Lung microvascular endothelial cell (primary cell): ENCODE results near the gene TRIL. TPM values are rescaled to one million over a fixed set of nuclear protein-coding genes. Genes with fewer than 3 reads are reported as not detected.

ENCODE experiments used
- DNase-seq, 2 donors: peaks; one replicate each; pipeline versions ENCODE4 v3.0.0 to v3.0.0-alpha.2; 2010; ENCODE audit warnings: low read depth in 2 of 2
- total RNA-seq: library from RNA; depleted of rRNA; stranded (reverse); fragments of >200 nt; gene quantifications from 2 replicates; pipeline ENCODE4 v1.2.1, GENCODE V29; 2014

Gene TRIL
- 15.0 and 83.9 TPM in 2 replicates for total RNA-seq

- DNase-seq, result peak; percentile 43 to 65
These were observed at the start of gene TRIL for GRCh38 chr7:28958235-28958979. TSS of gene TRIL (minus strand) at chr7:28958330. CDS start at chr7:28958046, 284 bp downstream.

- DNase-seq, result no peak
These were observed 49.0 kb upstream of the TRIL start for GRCh38 chr7:29007127-29007526.

- DNase-seq, result no peak
These were observed 47.7 kb upstream of the TRIL start for GRCh38 chr7:29005829-29006228.

- no peak for DNase-seq
These were observed 47.3 kb upstream of the TRIL start for GRCh38 chr7:29005406-29005805.

GRCh38 chr7:29003703-29004102, 45.6 kb upstream of the TRIL start:
- no peak for DNase-seq

- DNase-seq, result no peak
These were observed 42.6 kb upstream of the TRIL start for GRCh38 chr7:29000717-29001076.

- peak in 1 of 2 donors; percentile 8 for DNase-seq
These were observed 42.0 kb upstream of the TRIL start for GRCh38 chr7:28999895-29000716.

GRCh38 chr7:28999427-28999826, 41.3 kb upstream of the TRIL start:
- DNase-seq, result no peak

- peak in 1 of 2 donors; percentile 10 for DNase-seq
These were observed 40.0 kb upstream of the TRIL start for GRCh38 chr7:28998105-28998504.

- DNase-seq, result peak in 1 of 2 donors; percentile 24
These were observed 38.7 kb upstream of the TRIL start for GRCh38 chr7:28996836-28997235.

GRCh38 chr7:28993371-28993770, 35.2 kb upstream of the TRIL start:
- no peak for DNase-seq

GRCh38 chr7:28992798-28993197, 34.7 kb upstream of the TRIL start:
- no peak for DNase-seq

- no peak for DNase-seq
These were observed 32.2 kb upstream of the TRIL start for GRCh38 chr7:28990200-28990960.

GRCh38 chr7:28989211-28989980, 31.3 kb upstream of the TRIL start:
- no peak for DNase-seq

GRCh38 chr7:28988810-28989209, 30.7 kb upstream of the TRIL start:
- peak in 1 of 2 donors; percentile 86 for DNase-seq

GRCh38 chr7:28988091-28988490, 30.0 kb upstream of the TRIL start:
- no peak for DNase-seq

- peak in 1 of 2 donors; percentile 6 for DNase-seq
These were observed 28.6 kb upstream of the TRIL start for GRCh38 chr7:28986765-28987110.

GRCh38 chr7:28986028-28986764, 28.1 kb upstream of the TRIL start:
- DNase-seq, result no peak

- peak in 1 of 2 donors; percentile 66 for DNase-seq
These were observed 26.5 kb upstream of the TRIL start for GRCh38 chr7:28984631-28985030.

GRCh38 chr7:28984217-28984616, 26.1 kb upstream of the TRIL start:
- no peak for DNase-seq
